HepG2 (cell line): ENCODE data around the gene SPTBN2. TPM values are rescaled to one million over a fixed set of nuclear protein-coding genes. Genes with fewer than 3 reads are reported as not detected.

Source experiments
- PRMT3 ChIP-seq: sonication (generic); formaldehyde crosslinking; IDR thresholded peaks from 2 replicates; pipeline ENCODE4 v1.8.1; 2022; ENCODE audit warnings: low read depth, mild to moderate bottlenecking, moderate library complexity, missing genetic modification reagents, borderline replicate concordance
- RARG ChIP-seq: sonication (generic); formaldehyde crosslinking; IDR thresholded peaks from 2 replicates; pipeline ENCODE4 v1.4.0; 2020; ENCODE audit warnings: low read depth, mild to moderate bottlenecking, missing genetic modification reagents
- REPIN1 ChIP-seq: sonication (generic); formaldehyde crosslinking; IDR thresholded peaks from 2 replicates; pipeline ENCODE4 v1.8.0; 2022; ENCODE audit warnings: missing genetic modification reagents, low read depth, mild to moderate bottlenecking, borderline replicate concordance
- TRIM24 ChIP-seq: sonication (generic); formaldehyde crosslinking; IDR thresholded peaks from 2 replicates; pipeline ENCODE4 v1.8.0; 2022; ENCODE audit warnings: mild to moderate bottlenecking, missing genetic modification reagents
- ZNF124 ChIP-seq: sonication (generic); formaldehyde crosslinking; IDR thresholded peaks from 2 replicates; pipeline ENCODE4 v1.4.0; 2020; ENCODE audit warnings: missing genetic modification reagents
- ZNF224 ChIP-seq: sonication (generic); formaldehyde crosslinking; IDR thresholded peaks from 2 replicates; pipeline ENCODE4 v1.5.0; 2020; ENCODE audit warnings: mild to moderate bottlenecking, missing genetic modification reagents
- ZNF253 ChIP-seq: sonication (generic); formaldehyde crosslinking; IDR thresholded peaks from 2 replicates; pipeline ENCODE4 v1.8.0; 2022; ENCODE audit warnings: mild to moderate bottlenecking, missing genetic modification reagents, borderline replicate concordance
- ZNF460 ChIP-seq: sonication (generic); formaldehyde crosslinking; IDR thresholded peaks from 2 replicates; pipeline ENCODE4 v1.5.1; 2020; ENCODE audit warnings: missing genetic modification reagents, mild to moderate bottlenecking, borderline replicate concordance
- ZNF564 ChIP-seq: sonication (generic); formaldehyde crosslinking; IDR thresholded peaks from 2 replicates; pipeline ENCODE4 v1.8.1; 2023; ENCODE audit warnings: mild to moderate bottlenecking, missing genetic modification reagents
- polyA plus RNA-seq, 8 experiments: library from polyadenylated mRNA; depleted of rRNA in 3 of 8; stranded (reverse) in 7 of 8; unstranded in 1 of 8; fragments of >200 nt; fragmentation: Illumina TruSeq in 4 of 8; extraction: Trizol in 4 of 8; gene quantifications; 2 replicates each; pipeline versions ENCODE4 v1.2.1 to v1.2.3, GENCODE V29; 2011 to 2016; ENCODE audit warnings: low read depth in 4 of 8, missing spikeins in 1 of 8, mixed read lengths in 1 of 8; ENCODE audit not compliant: insufficient read depth in 1 of 8
- total RNA-seq, 5 experiments: library from RNA; depleted of rRNA; stranded (reverse); fragments of >200 nt; fragmentation: Illumina TruSeq; extraction: Trizol; gene quantifications; 2 replicates each; pipeline ENCODE4 v1.2.3, GENCODE V29; 2016; ENCODE audit warnings: low read depth in 1 of 5
- TF ChIP-seq, protein P1 (sequence below): IDR thresholded peaks from 2 replicates; pipeline ENCODE4 v1.6.1; 2012; ENCODE audit warnings: low read depth, low read length, improper control_type of control experiment
- TF ChIP-seq, protein P2 (sequence below): sonication (generic); formaldehyde crosslinking; IDR thresholded peaks from 2 replicates; pipeline ENCODE4 v1.4.0; 2020; ENCODE audit warnings: mild to moderate bottlenecking, missing genetic modification reagents
- TF ChIP-seq, protein P3 (sequence below): sonication (generic); formaldehyde crosslinking; IDR thresholded peaks from 2 replicates; pipeline ENCODE4 v1.5.0; 2020; ENCODE audit warnings: mild to moderate bottlenecking, missing genetic modification reagents, borderline replicate concordance
- TF ChIP-seq, protein P4 (sequence below): IDR thresholded peaks from 2 replicates; pipeline ENCODE4 v1.6.1; 2016
- TF ChIP-seq, protein P5 (sequence below): sonication (generic); formaldehyde crosslinking; IDR thresholded peaks from 2 replicates; pipeline ENCODE4 v1.8.0; 2022; ENCODE audit warnings: missing genetic modification reagents, mild to moderate bottlenecking, inconsistent platforms, borderline replicate concordance

Gene SPTBN2
- total and polyA plus RNA-seq, 2 of the 13 experiments (the other 11 are each of a cell fraction or from before 2014, with no cell fraction given), result 0.65 to 4.0 TPM

DNA sequence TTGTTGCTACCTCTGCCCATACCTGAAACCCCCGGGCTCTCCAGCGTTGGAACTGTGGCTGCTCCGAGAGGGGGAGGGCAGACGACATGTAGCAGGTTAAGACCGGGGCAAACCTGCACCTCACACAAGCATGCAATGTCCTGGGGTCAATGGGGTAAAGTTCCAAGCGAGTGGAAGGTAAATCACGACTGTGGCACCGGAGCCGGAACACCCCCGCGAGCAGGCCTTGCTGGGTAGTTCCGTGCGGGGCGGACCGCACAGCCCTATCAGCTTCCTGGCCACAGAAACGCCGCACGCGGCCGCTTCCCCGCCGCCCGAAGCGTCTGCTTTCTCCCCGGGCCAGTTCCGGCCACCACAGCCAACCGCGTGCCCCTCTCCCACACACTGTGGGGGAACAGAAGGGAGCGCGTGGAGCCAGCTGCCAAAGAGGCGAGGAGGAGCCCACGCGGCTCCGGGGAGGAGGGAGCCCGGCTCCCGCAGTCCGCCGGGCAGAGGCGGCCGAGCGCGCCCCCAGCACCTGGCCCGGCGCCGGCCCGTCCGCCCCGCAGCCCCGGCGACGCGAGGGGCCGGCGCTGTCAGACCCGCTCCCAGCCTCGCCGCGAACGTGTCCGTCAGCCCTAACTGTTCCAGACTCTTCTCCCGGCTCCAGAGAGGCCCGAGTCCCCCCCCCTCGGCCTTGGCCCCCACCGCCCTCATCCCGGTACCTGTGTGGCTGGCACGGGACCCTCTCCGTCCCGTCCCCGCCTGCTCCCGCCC, 1.6 kb downstream of the SPTBN2 start (continued):
- TF ChIP-seq, protein P1, sequence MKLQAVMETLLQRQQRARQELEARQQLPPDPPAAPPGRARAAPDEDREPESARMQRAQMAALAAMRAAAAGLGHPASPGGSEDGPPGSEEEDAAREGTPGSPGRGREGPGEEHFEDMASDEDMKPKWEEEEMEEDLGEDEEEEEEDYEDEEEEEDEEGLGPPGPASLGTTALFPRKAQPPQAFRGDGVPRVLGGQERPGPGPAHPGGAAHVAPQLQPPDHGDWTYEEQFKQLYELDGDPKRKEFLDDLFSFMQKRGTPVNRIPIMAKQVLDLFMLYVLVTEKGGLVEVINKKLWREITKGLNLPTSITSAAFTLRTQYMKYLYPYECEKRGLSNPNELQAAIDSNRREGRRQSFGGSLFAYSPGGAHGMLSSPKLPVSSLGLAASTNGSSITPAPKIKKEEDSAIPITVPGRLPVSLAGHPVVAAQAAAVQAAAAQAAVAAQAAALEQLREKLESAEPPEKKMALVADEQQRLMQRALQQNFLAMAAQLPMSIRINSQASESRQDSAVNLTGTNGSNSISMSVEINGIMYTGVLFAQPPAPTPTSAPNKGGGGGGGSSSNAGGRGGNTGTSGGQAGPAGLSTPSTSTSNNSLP, result no peak
- TF ChIP-seq PRMT3 (CRISPR knock-in tag) (no peak), ZNF253 (CRISPR knock-in tag) (no peak), ZNF460 (CRISPR knock-in tag) (no peak), REPIN1 (no peak), ZNF224 (CRISPR knock-in tag) (no peak), RARG (CRISPR knock-in tag) (no peak), ZNF124 (CRISPR knock-in tag) (no peak), ZNF564 (CRISPR knock-in tag) (no peak), TRIM24 (CRISPR knock-in tag) (no peak)
- TF ChIP-seq, protein P2, sequence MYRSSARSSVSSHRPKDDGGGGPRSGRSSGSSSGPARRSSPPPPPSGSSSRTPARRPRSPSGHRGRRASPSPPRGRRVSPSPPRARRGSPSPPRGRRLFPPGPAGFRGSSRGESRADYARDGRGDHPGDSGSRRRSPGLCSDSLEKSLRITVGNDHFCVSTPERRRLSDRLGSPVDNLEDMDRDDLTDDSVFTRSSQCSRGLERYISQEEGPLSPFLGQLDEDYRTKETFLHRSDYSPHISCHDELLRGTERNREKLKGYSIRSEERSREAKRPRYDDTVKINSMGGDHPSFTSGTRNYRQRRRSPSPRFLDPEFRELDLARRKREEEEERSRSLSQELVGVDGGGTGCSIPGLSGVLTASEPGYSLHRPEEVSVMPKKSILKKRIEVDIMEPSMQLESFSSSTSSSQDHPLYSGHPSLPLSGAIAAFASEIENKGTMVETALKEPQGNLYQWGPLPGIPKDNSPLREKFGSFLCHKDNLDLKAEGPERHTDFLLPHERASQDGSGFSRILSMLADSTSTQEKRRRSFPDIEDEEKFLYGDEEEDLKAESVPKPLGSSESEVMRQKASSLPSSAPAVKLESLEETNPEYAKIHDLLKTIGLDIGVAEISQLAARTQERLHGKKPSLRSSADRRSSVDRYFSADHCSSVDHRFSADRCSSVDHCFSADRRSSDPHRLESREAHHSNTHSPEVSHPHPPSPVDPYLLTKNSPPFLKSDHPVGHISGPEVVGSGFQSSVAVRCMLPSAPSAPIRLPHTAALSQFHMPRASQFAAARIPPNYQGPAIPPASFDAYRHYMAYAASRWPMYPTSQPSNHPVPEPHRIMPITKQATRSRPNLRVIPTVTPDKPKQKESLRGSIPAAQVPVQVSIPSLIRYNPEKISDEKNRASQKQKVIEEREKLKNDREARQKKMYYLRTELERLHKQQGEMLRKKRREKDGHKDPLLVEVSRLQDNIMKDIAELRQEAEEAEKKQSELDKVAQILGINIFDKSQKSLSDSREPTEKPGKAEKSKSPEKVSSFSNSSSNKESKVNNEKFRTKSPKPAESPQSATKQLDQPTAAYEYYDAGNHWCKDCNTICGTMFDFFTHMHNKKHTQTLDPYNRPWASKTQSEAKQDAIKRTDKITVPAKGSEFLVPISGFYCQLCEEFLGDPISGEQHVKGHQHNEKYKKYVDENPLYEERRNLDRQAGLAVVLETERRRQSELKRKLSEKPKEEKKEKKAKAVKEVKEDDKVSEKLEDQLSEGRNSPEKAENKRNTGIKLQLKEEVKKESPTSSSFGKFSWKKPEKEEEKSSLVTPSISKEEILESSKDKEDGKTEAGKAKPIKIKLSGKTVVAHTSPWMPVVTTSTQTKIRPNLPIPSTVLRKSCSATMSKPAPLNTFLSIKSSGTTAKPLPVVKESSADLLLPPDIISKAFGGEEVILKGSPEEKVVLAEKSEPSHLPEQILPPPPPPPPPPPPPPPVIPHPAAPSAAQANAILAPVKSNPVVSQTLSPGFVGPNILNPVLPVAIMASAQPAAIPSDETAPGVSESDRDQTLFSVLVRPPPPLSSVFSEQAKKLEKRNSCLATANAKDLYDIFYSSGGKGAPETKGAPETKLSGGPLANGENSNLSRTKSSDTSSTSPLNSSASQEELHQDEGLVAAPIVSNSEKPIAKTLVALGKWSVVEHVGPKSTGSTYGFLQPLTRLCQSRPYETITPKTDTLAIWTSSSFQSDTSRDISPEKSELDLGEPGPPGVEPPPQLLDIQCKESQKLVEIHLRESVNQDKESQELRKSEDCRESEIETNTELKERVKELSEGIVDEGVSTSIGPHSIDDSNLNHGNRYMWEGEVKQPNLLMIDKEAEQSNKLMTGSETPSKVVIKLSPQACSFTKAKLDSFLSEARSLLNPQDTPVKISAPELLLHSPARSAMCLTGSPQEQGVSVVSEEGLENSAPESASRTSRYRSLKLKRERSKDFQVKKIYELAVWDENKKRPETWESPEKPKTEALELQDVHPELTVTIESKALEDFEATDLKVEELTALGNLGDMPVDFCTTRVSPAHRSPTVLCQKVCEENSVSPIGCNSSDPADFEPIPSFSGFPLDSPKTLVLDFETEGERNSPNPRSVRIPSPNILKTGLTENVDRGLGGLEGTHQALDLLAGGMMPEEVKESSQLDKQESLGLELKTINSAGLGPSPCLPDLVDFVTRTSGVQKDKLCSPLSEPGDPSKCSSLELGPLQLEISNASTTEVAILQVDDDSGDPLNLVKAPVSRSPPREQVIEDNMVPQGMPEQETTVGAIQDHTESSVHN (CRISPR knock-in tag), result no peak
- TF ChIP-seq, protein P3, sequence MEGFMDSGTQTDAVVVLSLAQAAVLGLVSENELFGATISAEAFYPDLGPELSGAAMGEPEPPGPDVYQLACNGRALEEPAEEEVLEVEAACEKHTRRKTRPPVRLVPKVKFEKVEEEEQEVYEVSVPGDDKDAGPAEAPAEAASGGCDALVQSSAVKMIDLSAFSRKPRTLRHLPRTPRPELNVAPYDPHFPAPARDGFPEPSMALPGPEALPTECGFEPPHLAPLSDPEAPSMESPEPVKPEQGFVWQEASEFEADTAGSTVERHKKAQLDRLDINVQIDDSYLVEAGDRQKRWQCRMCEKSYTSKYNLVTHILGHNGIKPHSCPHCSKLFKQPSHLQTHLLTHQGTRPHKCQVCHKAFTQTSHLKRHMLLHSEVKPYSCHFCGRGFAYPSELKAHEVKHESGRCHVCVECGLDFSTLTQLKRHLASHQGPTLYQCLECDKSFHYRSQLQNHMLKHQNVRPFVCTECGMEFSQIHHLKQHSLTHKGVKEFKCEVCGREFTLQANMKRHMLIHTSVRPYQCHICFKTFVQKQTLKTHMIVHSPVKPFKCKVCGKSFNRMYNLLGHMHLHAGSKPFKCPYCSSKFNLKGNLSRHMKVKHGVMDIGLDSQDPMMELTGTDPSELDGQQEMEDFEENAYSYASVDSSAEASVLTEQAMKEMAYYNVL (CRISPR knock-in tag), result no peak
- TF ChIP-seq, protein P4, sequence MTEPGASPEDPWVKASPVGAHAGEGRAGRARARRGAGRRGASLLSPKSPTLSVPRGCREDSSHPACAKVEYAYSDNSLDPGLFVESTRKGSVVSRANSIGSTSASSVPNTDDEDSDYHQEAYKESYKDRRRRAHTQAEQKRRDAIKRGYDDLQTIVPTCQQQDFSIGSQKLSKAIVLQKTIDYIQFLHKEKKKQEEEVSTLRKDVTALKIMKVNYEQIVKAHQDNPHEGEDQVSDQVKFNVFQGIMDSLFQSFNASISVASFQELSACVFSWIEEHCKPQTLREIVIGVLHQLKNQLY (CRISPR knock-in tag), result no peak
- TF ChIP-seq, protein P5, sequence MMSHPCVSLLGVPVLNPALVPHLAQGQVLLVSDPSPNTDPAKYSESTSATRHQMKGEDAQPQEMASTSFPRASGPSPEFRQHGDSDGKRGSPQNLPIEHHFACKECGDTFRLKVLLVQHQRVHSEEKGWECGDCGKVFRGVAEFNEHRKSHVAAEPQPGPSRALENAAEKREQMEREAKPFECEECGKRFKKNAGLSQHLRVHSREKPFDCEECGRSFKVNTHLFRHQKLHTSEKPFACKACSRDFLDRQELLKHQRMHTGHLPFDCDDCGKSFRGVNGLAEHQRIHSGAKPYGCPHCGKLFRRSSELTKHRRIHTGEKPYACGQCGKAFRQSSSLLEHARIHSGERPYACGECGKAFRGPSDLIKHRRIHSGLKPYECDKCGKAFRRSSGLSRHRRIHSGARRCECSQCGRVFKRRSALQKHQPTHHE, result no peak
